WTC11 (cell line): ENCODE data around the gene CACNA1A. TPM values are rescaled to one million over a fixed set of nuclear protein-coding genes. Genes with fewer than 3 reads are reported as not detected.
A peak's percentile ranks its signal among the peaks of the same experiment; 100 is the strongest.

Source experiments
- ATAC-seq: fragments of 200-7000 bp; cut with Tn5 transposase; 2 replicates; pipeline ENCODE4 v1.10.0; 2021; ENCODE audit warnings: mild to moderate bottlenecking, moderate library complexity
- Bru-seq: library from RNA; stranded (reverse); fragments of 400-500 nt; gene quantifications from one replicate; lab custom pipeline; 2021; lab: Mats Ljungman, UMichigan
- CTCF ChIA-PET: fragments of 300-600 bp; sonication (Branson Sonifier 250); formaldehyde crosslinking; loops from one replicate; lab custom pipeline; 2021; ENCODE audit warnings: antibody characterized with exemption; lab: Charles Lee
- POLR2A ChIA-PET: fragments of 350-600 bp; sonication (Branson Sonifier 250); formaldehyde crosslinking; loops from one replicate; lab custom pipeline; 2021; ENCODE audit warnings: antibody characterized with exemption; lab: Charles Lee
- DNase-seq: peaks from one replicate; pipeline ENCODE4 v3.0.0; 2021; ENCODE audit warnings: low spot score
- H3K27ac Mint-ChIP-seq: 2 replicates; pipeline ENCODE4 v1.8.0; 2021; ENCODE audit warnings: mixed read lengths
- H3K27me3 Mint-ChIP-seq: 2 replicates; pipeline ENCODE4 v1.8.0; 2021; ENCODE audit warnings: low read depth, mild to moderate bottlenecking, moderate library complexity, mixed read lengths
- H3K36me3 Mint-ChIP-seq: 2 replicates; pipeline ENCODE4 v1.8.0; 2021; ENCODE audit warnings: mixed read lengths
- H3K4me1 Mint-ChIP-seq: 2 replicates; pipeline ENCODE4 v1.8.0; 2022; ENCODE audit warnings: mixed read lengths
- H3K4me3 Mint-ChIP-seq: 2 replicates; pipeline ENCODE4 v1.8.0; 2021; ENCODE audit warnings: mild to moderate bottlenecking, moderate library complexity, mixed read lengths
- H3K9me3 Mint-ChIP-seq: 2 replicates; pipeline ENCODE4 v1.8.0; 2021; ENCODE audit warnings: mixed read lengths
- ATF1 ChIP-seq: sonication (generic); formaldehyde crosslinking; IDR thresholded peaks from 2 replicates; pipeline ENCODE4 v1.8.1; 2023; ENCODE audit warnings: mild to moderate bottlenecking, moderate library complexity, missing genetic modification reagents
- ATF2 ChIP-seq: sonication (generic); formaldehyde crosslinking; IDR thresholded peaks from 2 replicates; pipeline ENCODE4 v1.8.1; 2022; ENCODE audit warnings: low read depth, missing genetic modification reagents, borderline replicate concordance
- CDX4 ChIP-seq: fragments of 250-450 bp; sonication (Bioruptor Pico); IDR thresholded peaks from 2 replicates; pipeline ENCODE4 v1.9.0; 2021; ENCODE audit warnings: moderate library complexity, mild to moderate bottlenecking, inconsistent platforms, borderline replicate concordance
- FOXJ3 ChIP-seq: sonication (generic); formaldehyde crosslinking; IDR thresholded peaks from 2 replicates; pipeline ENCODE4 v1.9.0; 2021; ENCODE audit warnings: missing genetic modification reagents, mild to moderate bottlenecking, borderline replicate concordance
- GABPB1 ChIP-seq: sonication (generic); formaldehyde crosslinking; IDR thresholded peaks from 2 replicates; pipeline ENCODE4 v1.8.1; 2023; ENCODE audit warnings: mild to moderate bottlenecking, missing genetic modification reagents
- GRHL2 ChIP-seq: fragments of 250-450 bp; sonication (Bioruptor Pico); IDR thresholded peaks from 2 replicates; pipeline ENCODE4 v1.8.0; 2022; ENCODE audit warnings: mild to moderate bottlenecking, moderate library complexity; ENCODE audit not compliant: insufficient replicate concordance, severe bottlenecking
- GTF2I ChIP-seq: fragments of 250-450 bp; sonication (Bioruptor Pico); conservative IDR thresholded peaks from 2 replicates; pipeline ENCODE4 v1.4.0; 2021; ENCODE audit warnings: mild to moderate bottlenecking
- IRF1 ChIP-seq: sonication (generic); formaldehyde crosslinking; IDR thresholded peaks from 2 replicates; pipeline ENCODE4 v1.8.0; 2023; ENCODE audit warnings: missing genetic modification reagents
- MYBL2 ChIP-seq: sonication (generic); formaldehyde crosslinking; IDR thresholded peaks from 2 replicates; pipeline ENCODE4 v1.8.1; 2023; ENCODE audit warnings: mild to moderate bottlenecking, moderate library complexity, missing genetic modification reagents
- NFATC4 ChIP-seq: fragments of 250-450 bp; sonication (Bioruptor Pico); IDR thresholded peaks from 2 replicates; pipeline ENCODE4 v1.9.0; 2021; ENCODE audit warnings: mild to moderate bottlenecking
- NR1H2 ChIP-seq: sonication (generic); formaldehyde crosslinking; IDR thresholded peaks from 2 replicates; pipeline ENCODE4 v1.9.0; 2021; ENCODE audit warnings: mild to moderate bottlenecking, moderate library complexity, missing genetic modification reagents
- TEAD4 ChIP-seq: sonication (generic); formaldehyde crosslinking; IDR thresholded peaks from 2 replicates; pipeline ENCODE4 v1.8.0; 2022; ENCODE audit warnings: mild to moderate bottlenecking, missing genetic modification reagents
- ZNF121 ChIP-seq: sonication (generic); formaldehyde crosslinking; IDR thresholded peaks from 2 replicates; pipeline ENCODE4 v1.8.0; 2023; ENCODE audit warnings: missing genetic modification reagents
- ZNF219 ChIP-seq: sonication (generic); formaldehyde crosslinking; IDR thresholded peaks from 2 replicates; pipeline ENCODE4 v1.8.0; 2023; ENCODE audit warnings: missing genetic modification reagents, mild to moderate bottlenecking, borderline replicate concordance
- ZNF396 ChIP-seq: fragments of 250-450 bp; sonication (Bioruptor Pico); IDR thresholded peaks from 2 replicates; pipeline ENCODE4 v1.8.0; 2021; ENCODE audit warnings: mild to moderate bottlenecking, moderate library complexity, borderline replicate concordance
- ZNF512 ChIP-seq: sonication (generic); formaldehyde crosslinking; IDR thresholded peaks from 2 replicates; pipeline ENCODE4 v1.8.1; 2022; ENCODE audit warnings: missing genetic modification reagents, borderline replicate concordance
- long read RNA-seq, 3 experiments: library from RNA in 1 of 3; library from capped mRNA in 1 of 3; library from polyadenylated mRNA in 1 of 3; unstranded in 2 of 3; stranded (forward) in 1 of 3; transcript quantifications; one replicate each; pipeline ENCODE4 v2.0.0, GENCODE V29; 2021
- total RNA-seq: library from RNA; stranded (reverse); gene quantifications from 3 replicates; pipeline ENCODE4 v1.2.3, GENCODE V29; 2021

The CACNA1A gene
- total RNA-seq, result 28.9 to 35.5 TPM (median 34.9 TPM) in 3 replicates
- percentile 53 among the genes with signal in this experiment for Bru-seq, nascent RNA
- long read RNA-seq, experiment 1, partial matches to known transcripts, result 11 of 29 reads
- long read RNA-seq, experiment 1, other reads (novel, unspliced or antisense), result 15 of 29 reads
- long read RNA-seq, experiment 2, partial matches to known transcripts, result 6 of 15 reads
- long read RNA-seq, experiment 2, other reads (novel, unspliced or antisense), result 8 of 15 reads
- long read RNA-seq, experiment 3, result 0 reads

GRCh38 chr19:13506471-13506820 lies at the start of gene CACNA1A:
CACNA1A (minus strand) TSS chr19:13506479; CDS start chr19:13506224, 255 bp downstream.
- ChIA-PET POLR2A (interaction anchor here (0.7 kb wide), 1 partner anchor 11 kb away, joined by 4 read pairs; no protein-coding TSS in a partner anchor), CTCF (interaction anchor here (0.7 to 2.8 kb wide), 12 partner anchors 15 to 311 kb away, joined by 3 to 20 read pairs (median 5); no protein-coding TSS in a partner anchor)
- Mint-ChIP-seq H3K4me1 (peaks cover 38% of the 10 kb centered on the region), H3K36me3 (peaks cover 16% of the 10 kb centered on the region), H3K9me3 (peaks cover 7% of the 10 kb centered on the region), H3K4me3 (peak within 1 kb of the TSS; percentile 87), H3K27ac (peak within 1 kb of the TSS; percentile 34)
- no peak for ATAC-seq
- no peak for TF ChIP-seq ATF1 (CRISPR knock-in tag)
- no peak for TF ChIP-seq GTF2I (CRISPR knock-in tag)
- no peak for TF ChIP-seq CDX4 (CRISPR knock-in tag)
- no peak for TF ChIP-seq ZNF219 (CRISPR knock-in tag)
- TF ChIP-seq, all 79 proteins: peak for 0
- H3K27me3 Mint-ChIP-seq, result peaks cover 28% of the 10 kb centered on the region
- DNase-seq, result peak; percentile 35

GRCh38 chr19:13554506-13555240 lies 48.4 kb upstream of the CACNA1A start:
- no peak for TF ChIP-seq GABPB1 (CRISPR knock-in tag)
- TF ChIP-seq ZNF512 (CRISPR knock-in tag), result no peak
- TF ChIP-seq FOXJ3 (CRISPR knock-in tag), result no peak
- TF ChIP-seq MYBL2 (CRISPR knock-in tag), result no peak
- TF ChIP-seq GRHL2 (CRISPR knock-in tag), result no peak
- TF ChIP-seq NFATC4 (CRISPR knock-in tag), result no peak
- TF ChIP-seq ZNF121, result no peak
- no peak for TF ChIP-seq IRF1
- TF ChIP-seq ZNF396 (CRISPR knock-in tag), result no peak
- no peak for TF ChIP-seq ZNF219 (CRISPR knock-in tag)
- no peak for TF ChIP-seq NR1H2 (CRISPR knock-in tag)
- TF ChIP-seq TEAD4 (CRISPR knock-in tag), result no peak
- TF ChIP-seq ATF2 (CRISPR knock-in tag), result no peak
- Mint-ChIP-seq H3K4me1 (no peaks in the 10 kb centered on the region), H3K4me3 (no peak overlapping the region), H3K27ac (no peak overlapping the region), H3K9me3 (no peaks in the 10 kb centered on the region), H3K36me3 (no peaks in the 10 kb centered on the region), H3K27me3 (peaks cover 17% of the 10 kb centered on the region)
- ChIA-PET POLR2A (no interaction called here), CTCF (interaction anchor here (1.0 kb wide), 1 partner anchor 28 kb away, joined by 4 read pairs; no protein-coding TSS in a partner anchor)
- ATAC-seq (no peak), DNase-seq (no peak)
